Parathyroid adenoma (tissue), 2 donors: Measurements from ENCODE around the gene SSU72.

Source experiments
- H2AFZ ChIP-seq: fragments of 300-600 bp; sonication (generic); one replicate; pipeline ENCODE4 v1.7.0; 2017; ENCODE audit warnings: antibody characterized with exemption, mild to moderate bottlenecking
- H3K27ac ChIP-seq: fragments of 300-600 bp; sonication (generic); one replicate; pipeline ENCODE4 v1.7.0; 2017
- H3K27me3 ChIP-seq: fragments of 300-600 bp; sonication (generic); one replicate; pipeline ENCODE4 v1.7.0; 2017; ENCODE audit warnings: low read length; ENCODE audit not compliant: control insufficient read depth, insufficient read depth
- H3K36me3 ChIP-seq: fragments of 300-600 bp; sonication (generic); one replicate; pipeline ENCODE4 v1.7.0; 2017; ENCODE audit warnings: low read length; ENCODE audit not compliant: control insufficient read depth, insufficient read depth
- H3K4me1 ChIP-seq: fragments of 300-600 bp; sonication (generic); one replicate; pipeline ENCODE4 v1.7.0; 2017; ENCODE audit warnings: control low read depth
- H3K4me2 ChIP-seq: fragments of 300-600 bp; sonication (generic); one replicate; pipeline ENCODE4 v1.7.0; 2017; ENCODE audit warnings: low read length
- H3K4me3 ChIP-seq: fragments of 300-600 bp; sonication (generic); one replicate; pipeline ENCODE4 v1.7.0; 2017; ENCODE audit warnings: low read depth, low read length
- H3K79me2 ChIP-seq: fragments of 300-600 bp; sonication (generic); one replicate; pipeline ENCODE4 v1.7.0; 2017; ENCODE audit warnings: control low read depth
- H3K9ac ChIP-seq: fragments of 300-600 bp; sonication (generic); one replicate; pipeline ENCODE4 v1.7.0; 2017; ENCODE audit warnings: mild to moderate bottlenecking
- H3K9me3 ChIP-seq: fragments of 300-600 bp; sonication (generic); one replicate; pipeline ENCODE4 v1.7.0; 2017; ENCODE audit warnings: low read length; ENCODE audit not compliant: control insufficient read depth
- CTCF ChIP-seq: fragments of 300-600 bp; sonication (generic); IDR thresholded peaks from one replicate; pipeline ENCODE4 v1.7.0; 2017; ENCODE audit warnings: antibody characterized with exemption, mild to moderate bottlenecking
- donor health status: primary hyperparathyroidism.

Gene SSU72

GRCh38 chr1:1540090-1540817, 34.4 kb downstream of the SSU72 start, which contains the start of gene TMEM240:
TMEM240 (minus strand) TSS chr1:1540624; CDS start chr1:1540346, 278 bp downstream.
- H3K27me3 ChIP-seq, result no peaks in the 10 kb centered on the region
- H3K4me2 ChIP-seq, result peak within 1 kb of the TSS; percentile 87
- H3K27ac ChIP-seq, result no peak within 1 kb of the TSS
- peak within 1 kb of the TSS; percentile 44 for H3K4me3 ChIP-seq
- H2AFZ ChIP-seq, result peak within 1 kb of the TSS; percentile 22
- no peaks in the 10 kb centered on the region for H3K36me3 ChIP-seq
- no peaks in the 10 kb centered on the region for H3K9me3 ChIP-seq
- H3K79me2 ChIP-seq, result no peaks in the 10 kb centered on the region
- TF ChIP-seq CTCF, result no peak
- no peaks in the 10 kb centered on the region for H3K4me1 ChIP-seq
- H3K9ac ChIP-seq, result no peak within 1 kb of the TSS

GRCh38 chr1:1539310-1540089, 35.2 kb downstream of the SSU72 start:
- H3K27me3 ChIP-seq, result no peaks in the 10 kb centered on the region
- H2AFZ ChIP-seq, result no peak overlapping the region
- H3K4me3 ChIP-seq, result peak overlapping the region; percentile 44
- H3K9me3 ChIP-seq, result no peaks in the 10 kb centered on the region
- H3K36me3 ChIP-seq, result no peaks in the 10 kb centered on the region
- no peaks in the 10 kb centered on the region for H3K79me2 ChIP-seq
- H3K4me2 ChIP-seq, result peak overlapping the region; percentile 87
- no peaks in the 10 kb centered on the region for H3K4me1 ChIP-seq
- no peak overlapping the region for H3K27ac ChIP-seq
- no peak overlapping the region for H3K9ac ChIP-seq
- TF ChIP-seq CTCF, result no peak

GRCh38 chr1:1538989-1539309, 35.7 kb downstream of the SSU72 start:
- H3K27me3 ChIP-seq, result no peaks in the 10 kb centered on the region
- no peak overlapping the region for H3K27ac ChIP-seq
- TF ChIP-seq CTCF, result no peak
- H3K9ac ChIP-seq, result no peak overlapping the region
- no peak overlapping the region for H3K4me2 ChIP-seq
- H3K79me2 ChIP-seq, result no peaks in the 10 kb centered on the region
- no peaks in the 10 kb centered on the region for H3K4me1 ChIP-seq
- no peaks in the 10 kb centered on the region for H3K9me3 ChIP-seq
- H3K4me3 ChIP-seq, result peak overlapping the region; percentile 44
- H2AFZ ChIP-seq, result no peak overlapping the region
- H3K36me3 ChIP-seq, result no peaks in the 10 kb centered on the region

- H3K79me2 ChIP-seq, result no peaks in the 10 kb centered on the region
- H3K4me1 ChIP-seq, result no peaks in the 10 kb centered on the region
- no peak overlapping the region for H3K9ac ChIP-seq
- no peaks in the 10 kb centered on the region for H3K9me3 ChIP-seq
- H3K36me3 ChIP-seq, result no peaks in the 10 kb centered on the region
- H3K27me3 ChIP-seq, result no peaks in the 10 kb centered on the region
- no peak for TF ChIP-seq CTCF
- no peak overlapping the region for H3K27ac ChIP-seq
- H3K4me3 ChIP-seq, result no peak overlapping the region
- H3K4me2 ChIP-seq, result no peak overlapping the region
- H2AFZ ChIP-seq, result no peak overlapping the region
Observed at GRCh38 chr1:1538334-1538733, 36.3 kb downstream of the SSU72 start.
